NT2/D1 (cell line): ENCODE data around the gene OGFR.

ENCODE experiments used
- SUZ12 ChIP-seq: IDR thresholded peaks from 2 replicates; pipeline ENCODE4 v1.6.1; 2011; ENCODE audit not compliant: insufficient read length, insufficient read depth; ENCODE audit errors: extremely low read depth
- YY1 ChIP-seq: IDR thresholded peaks from 2 replicates; pipeline ENCODE4 v1.6.1; 2011; ENCODE audit not compliant: insufficient read length, insufficient read depth

DNA sequence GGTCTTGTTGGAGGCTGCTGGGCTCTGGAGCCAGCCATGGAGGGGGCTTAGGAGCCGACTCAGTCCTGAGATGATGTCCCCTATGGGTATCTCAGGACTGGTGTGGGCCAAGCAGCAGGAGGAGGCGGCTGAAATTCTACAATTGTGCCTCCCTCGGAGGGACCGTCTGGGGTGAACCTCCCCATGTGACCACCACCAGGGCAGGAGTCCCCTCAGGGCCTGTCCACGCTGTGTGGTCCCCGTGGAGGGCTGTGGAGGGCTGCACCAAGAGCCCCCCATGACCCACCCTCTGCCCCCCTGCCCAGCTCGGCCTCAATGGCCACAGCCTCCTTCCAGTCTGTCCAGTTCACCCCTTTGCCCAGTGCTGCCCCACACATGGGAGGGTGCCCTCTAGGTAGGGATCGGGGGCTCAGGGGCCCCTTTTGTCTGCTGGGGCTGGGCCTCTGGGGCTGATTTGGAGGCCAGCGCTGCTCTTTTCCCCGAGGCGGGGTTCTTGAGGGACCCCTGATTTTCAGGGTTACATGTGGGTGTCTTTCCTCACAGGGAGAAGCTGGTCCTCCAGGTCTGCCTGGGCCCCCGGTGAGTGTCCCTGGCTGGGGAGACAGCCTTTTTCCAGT, 13.4 kb downstream of the OGFR start:
- TF ChIP-seq SUZ12 (no peak), YY1 (no peak)
